ENCODE data around the gene TLL1. TPM values are rescaled to one million over a fixed set of nuclear protein-coding genes. Genes with fewer than 3 reads are reported as not detected.

Gene TLL1
- total and polyA plus RNA-seq, 2 experiments from 2014 or later: 0.18 to 2.4 TPM

DNA sequence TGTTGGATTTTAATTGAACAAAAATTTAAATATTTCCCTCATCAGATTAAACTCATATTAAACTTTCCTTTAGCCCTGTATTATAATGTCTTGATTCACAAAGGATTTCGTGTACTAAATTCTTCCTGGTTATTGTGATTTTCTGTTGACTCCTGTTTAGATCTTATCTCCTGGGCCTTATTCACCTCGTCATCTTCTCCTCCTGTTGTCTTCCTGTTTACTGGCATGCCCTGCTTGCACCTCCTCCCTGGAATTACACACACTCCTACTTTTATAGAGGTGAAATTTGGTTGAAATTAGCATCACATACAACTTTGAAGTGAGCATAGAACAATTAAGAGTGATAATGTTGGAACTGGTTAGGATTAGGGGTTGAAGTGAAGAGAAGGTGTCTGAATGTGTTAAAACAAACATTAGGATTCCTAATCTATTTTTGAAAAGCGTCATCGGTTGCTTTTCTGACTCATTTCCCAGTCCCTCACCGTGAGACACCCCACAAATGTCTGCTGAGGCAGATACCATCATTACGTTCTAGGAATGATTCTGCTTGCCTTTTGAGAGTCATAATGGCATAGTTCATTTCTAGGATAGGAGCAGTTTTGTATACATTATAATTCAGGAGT is 32.5 kb downstream of the TLL1 start (continued):
- TF ChIP-seq, protein P1, sequence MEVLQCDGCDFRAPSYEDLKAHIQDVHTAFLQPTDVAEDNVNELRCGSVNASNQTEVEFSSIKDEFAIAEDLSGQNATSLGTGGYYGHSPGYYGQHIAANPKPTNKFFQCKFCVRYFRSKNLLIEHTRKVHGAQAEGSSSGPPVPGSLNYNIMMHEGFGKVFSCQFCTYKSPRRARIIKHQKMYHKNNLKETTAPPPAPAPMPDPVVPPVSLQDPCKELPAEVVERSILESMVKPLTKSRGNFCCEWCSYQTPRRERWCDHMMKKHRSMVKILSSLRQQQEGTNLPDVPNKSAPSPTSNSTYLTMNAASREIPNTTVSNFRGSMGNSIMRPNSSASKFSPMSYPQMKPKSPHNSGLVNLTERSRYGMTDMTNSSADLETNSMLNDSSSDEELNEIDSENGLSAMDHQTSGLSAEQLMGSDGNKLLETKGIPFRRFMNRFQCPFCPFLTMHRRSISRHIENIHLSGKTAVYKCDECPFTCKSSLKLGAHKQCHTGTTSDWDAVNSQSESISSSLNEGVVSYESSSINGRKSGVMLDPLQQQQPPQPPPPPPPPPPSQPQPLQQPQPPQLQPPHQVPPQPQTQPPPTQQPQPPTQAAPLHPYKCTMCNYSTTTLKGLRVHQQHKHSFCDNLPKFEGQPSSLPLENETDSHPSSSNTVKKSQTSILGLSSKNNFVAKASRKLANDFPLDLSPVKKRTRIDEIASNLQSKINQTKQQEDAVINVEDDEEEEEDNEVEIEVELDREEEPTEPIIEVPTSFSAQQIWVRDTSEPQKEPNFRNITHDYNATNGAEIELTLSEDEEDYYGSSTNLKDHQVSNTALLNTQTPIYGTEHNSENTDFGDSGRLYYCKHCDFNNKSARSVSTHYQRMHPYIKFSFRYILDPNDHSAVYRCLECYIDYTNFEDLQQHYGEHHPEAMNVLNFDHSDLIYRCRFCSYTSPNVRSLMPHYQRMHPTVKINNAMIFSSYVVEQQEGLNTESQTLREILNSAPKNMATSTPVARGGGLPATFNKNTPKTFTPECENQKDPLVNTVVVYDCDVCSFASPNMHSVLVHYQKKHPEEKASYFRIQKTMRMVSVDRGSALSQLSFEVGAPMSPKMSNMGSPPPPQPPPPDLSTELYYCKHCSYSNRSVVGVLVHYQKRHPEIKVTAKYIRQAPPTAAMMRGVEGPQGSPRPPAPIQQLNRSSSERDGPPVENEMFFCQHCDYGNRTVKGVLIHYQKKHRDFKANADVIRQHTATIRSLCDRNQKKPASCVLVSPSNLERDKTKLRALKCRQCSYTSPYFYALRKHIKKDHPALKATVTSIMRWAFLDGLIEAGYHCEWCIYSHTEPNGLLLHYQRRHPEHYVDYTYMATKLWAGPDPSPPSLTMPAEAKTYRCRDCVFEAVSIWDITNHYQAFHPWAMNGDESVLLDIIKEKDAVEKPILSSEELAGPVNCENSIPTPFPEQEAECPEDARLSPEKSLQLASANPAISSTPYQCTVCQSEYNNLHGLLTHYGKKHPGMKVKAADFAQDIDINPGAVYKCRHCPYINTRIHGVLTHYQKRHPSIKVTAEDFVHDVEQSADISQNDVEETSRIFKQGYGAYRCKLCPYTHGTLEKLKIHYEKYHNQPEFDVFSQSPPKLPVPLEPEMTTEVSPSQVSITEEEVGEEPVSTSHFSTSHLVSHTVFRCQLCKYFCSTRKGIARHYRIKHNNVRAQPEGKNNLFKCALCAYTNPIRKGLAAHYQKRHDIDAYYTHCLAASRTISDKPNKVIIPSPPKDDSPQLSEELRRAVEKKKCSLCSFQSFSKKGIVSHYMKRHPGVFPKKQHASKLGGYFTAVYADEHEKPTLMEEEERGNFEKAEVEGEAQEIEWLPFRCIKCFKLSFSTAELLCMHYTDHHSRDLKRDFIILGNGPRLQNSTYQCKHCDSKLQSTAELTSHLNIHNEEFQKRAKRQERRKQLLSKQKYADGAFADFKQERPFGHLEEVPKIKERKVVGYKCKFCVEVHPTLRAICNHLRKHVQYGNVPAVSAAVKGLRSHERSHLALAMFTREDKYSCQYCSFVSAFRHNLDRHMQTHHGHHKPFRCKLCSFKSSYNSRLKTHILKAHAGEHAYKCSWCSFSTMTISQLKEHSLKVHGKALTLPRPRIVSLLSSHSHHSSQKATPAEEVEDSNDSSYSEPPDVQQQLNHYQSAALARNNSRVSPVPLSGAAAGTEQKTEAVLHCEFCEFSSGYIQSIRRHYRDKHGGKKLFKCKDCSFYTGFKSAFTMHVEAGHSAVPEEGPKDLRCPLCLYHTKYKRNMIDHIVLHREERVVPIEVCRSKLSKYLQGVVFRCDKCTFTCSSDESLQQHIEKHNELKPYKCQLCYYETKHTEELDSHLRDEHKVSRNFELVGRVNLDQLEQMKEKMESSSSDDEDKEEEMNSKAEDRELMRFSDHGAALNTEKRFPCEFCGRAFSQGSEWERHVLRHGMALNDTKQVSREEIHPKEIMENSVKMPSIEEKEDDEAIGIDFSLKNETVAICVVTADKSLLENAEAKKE (CRISPR knock-in tag; IDR thresholded peaks at IDR 0.05): no peak
- no peak for TF ChIP-seq NANOG (IDR thresholded peaks at IDR 0.05; ENCODE audit: borderline replicate concordance)
- TF ChIP-seq, protein P2, sequence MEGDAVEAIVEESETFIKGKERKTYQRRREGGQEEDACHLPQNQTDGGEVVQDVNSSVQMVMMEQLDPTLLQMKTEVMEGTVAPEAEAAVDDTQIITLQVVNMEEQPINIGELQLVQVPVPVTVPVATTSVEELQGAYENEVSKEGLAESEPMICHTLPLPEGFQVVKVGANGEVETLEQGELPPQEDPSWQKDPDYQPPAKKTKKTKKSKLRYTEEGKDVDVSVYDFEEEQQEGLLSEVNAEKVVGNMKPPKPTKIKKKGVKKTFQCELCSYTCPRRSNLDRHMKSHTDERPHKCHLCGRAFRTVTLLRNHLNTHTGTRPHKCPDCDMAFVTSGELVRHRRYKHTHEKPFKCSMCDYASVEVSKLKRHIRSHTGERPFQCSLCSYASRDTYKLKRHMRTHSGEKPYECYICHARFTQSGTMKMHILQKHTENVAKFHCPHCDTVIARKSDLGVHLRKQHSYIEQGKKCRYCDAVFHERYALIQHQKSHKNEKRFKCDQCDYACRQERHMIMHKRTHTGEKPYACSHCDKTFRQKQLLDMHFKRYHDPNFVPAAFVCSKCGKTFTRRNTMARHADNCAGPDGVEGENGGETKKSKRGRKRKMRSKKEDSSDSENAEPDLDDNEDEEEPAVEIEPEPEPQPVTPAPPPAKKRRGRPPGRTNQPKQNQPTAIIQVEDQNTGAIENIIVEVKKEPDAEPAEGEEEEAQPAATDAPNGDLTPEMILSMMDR (conservative IDR thresholded peaks at IDR 0.05; ENCODE audit: low read depth in 2 of 2): no peak
- TF ChIP-seq ZNF114 (CRISPR knock-in tag; IDR thresholded peaks at IDR 0.05): no peak

DNA sequence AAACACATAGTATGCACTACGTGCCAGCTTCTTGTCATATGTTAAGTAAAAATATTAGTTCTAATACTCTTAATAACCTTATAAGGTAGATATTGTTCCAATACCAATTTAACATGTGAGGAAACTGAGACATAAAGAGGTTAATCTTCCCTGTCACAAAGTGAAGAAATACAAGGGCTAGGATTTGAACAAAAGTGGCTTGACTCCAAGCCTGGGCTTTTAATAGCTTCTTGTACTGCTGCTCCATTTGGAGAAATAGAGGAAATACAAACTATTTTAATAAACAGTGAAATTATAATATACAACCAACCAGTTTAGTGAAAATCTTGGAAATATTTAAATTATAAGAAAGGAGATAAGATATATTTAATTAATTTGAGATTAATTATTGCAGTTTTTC is 33.2 kb downstream of the TLL1 start:
- Mint-ChIP-seq H3K4me3 (no peak overlapping the region), H3K27me3 (ENCODE audit: insufficient read depth, low read depth, poor library complexity) (no peaks in the 10 kb centered on the region), H3K36me3 (ENCODE audit: low read depth) (0 out of 3 replicates have a peak, but pooled peaks cover under 1% of the 10 kb centered on the region), H3K9me3 (peaks cover 5% of the 10 kb centered on the region; the same call in 1 of the 3 replicates), H3K4me1 (peaks cover 4% of the 10 kb centered on the region), H3K27ac (no peak overlapping the region)
- no peak for DNase-seq (ENCODE audit: low spot score)
- H3K4me2 ChIP-seq: no peak overlapping the region
- H3K9me2 ChIP-seq (ENCODE audit: insufficient read depth): no peaks in the 10 kb centered on the region
- no peaks in the 10 kb centered on the region for H4K20me1 ChIP-seq (replicated peaks; ENCODE audit: insufficient read depth)
- H3K36me3 ChIP-seq (ENCODE audit: insufficient read depth): no peaks in the 10 kb centered on the region
- H3K79me2 ChIP-seq (replicated peaks; ENCODE audit: insufficient read depth): no peaks in the 10 kb centered on the region
- ATAC-seq: no peak
- H3K27me3 ChIP-seq (ENCODE audit: insufficient read depth): no peaks in the 10 kb centered on the region
- H2AFZ ChIP-seq: no peak overlapping the region
- no peaks in the 10 kb centered on the region for H3F3A ChIP-seq (replicated peaks; ENCODE audit: low read depth)
- peaks cover 3% of the 10 kb centered on the region; the same call in 1 of the 2 replicates for H3K4me1 ChIP-seq (ENCODE audit: insufficient read depth)
- TF ChIP-seq, protein P3, sequence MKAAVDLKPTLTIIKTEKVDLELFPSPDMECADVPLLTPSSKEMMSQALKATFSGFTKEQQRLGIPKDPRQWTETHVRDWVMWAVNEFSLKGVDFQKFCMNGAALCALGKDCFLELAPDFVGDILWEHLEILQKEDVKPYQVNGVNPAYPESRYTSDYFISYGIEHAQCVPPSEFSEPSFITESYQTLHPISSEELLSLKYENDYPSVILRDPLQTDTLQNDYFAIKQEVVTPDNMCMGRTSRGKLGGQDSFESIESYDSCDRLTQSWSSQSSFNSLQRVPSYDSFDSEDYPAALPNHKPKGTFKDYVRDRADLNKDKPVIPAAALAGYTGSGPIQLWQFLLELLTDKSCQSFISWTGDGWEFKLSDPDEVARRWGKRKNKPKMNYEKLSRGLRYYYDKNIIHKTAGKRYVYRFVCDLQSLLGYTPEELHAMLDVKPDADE (IDR thresholded peaks at IDR 0.05): no peak
- TF ChIP-seq NANOG (IDR thresholded peaks at IDR 0.05; ENCODE audit: borderline replicate concordance) (no peak), POLR2AphosphoS5 (IDR thresholded peaks at IDR 0.05; ENCODE audit: low read depth) (no peak), ZNF331 (CRISPR knock-in tag; IDR thresholded peaks at IDR 0.05; ENCODE audit: low read depth) (no peak), CREB1 (CRISPR knock-in tag; IDR thresholded peaks at IDR 0.05; ENCODE audit: low read depth) (no peak), ZNF114 (CRISPR knock-in tag; IDR thresholded peaks at IDR 0.05) (no peak), JUNB (IDR thresholded peaks at IDR 0.05; ENCODE audit: unreplicated experiment) (no peak)
- TF ChIP-seq, protein P4, sequence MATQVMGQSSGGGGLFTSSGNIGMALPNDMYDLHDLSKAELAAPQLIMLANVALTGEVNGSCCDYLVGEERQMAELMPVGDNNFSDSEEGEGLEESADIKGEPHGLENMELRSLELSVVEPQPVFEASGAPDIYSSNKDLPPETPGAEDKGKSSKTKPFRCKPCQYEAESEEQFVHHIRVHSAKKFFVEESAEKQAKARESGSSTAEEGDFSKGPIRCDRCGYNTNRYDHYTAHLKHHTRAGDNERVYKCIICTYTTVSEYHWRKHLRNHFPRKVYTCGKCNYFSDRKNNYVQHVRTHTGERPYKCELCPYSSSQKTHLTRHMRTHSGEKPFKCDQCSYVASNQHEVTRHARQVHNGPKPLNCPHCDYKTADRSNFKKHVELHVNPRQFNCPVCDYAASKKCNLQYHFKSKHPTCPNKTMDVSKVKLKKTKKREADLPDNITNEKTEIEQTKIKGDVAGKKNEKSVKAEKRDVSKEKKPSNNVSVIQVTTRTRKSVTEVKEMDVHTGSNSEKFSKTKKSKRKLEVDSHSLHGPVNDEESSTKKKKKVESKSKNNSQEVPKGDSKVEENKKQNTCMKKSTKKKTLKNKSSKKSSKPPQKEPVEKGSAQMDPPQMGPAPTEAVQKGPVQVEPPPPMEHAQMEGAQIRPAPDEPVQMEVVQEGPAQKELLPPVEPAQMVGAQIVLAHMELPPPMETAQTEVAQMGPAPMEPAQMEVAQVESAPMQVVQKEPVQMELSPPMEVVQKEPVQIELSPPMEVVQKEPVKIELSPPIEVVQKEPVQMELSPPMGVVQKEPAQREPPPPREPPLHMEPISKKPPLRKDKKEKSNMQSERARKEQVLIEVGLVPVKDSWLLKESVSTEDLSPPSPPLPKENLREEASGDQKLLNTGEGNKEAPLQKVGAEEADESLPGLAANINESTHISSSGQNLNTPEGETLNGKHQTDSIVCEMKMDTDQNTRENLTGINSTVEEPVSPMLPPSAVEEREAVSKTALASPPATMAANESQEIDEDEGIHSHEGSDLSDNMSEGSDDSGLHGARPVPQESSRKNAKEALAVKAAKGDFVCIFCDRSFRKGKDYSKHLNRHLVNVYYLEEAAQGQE (IDR thresholded peaks at IDR 0.05; ENCODE audit: unreplicated experiment): no peak
- H3K4me3 ChIP-seq: no peak overlapping the region
- no peak overlapping the region for H3K27ac ChIP-seq (ENCODE audit: low read depth)

All from GM23338 (cell line).